Mammary epithelial cell (primary cell): ENCODE measurements around the gene GRID2.

Experiments used
- EZH2 ChIP-seq: IDR thresholded peaks from 2 replicates; pipeline ENCODE4 v1.6.1; 2012; ENCODE audit warnings: low read length, inconsistent platforms, borderline replicate concordance
- TF ChIP-seq, protein P1 (sequence below), 2 donors: IDR thresholded peaks in 1 of 2; conservative IDR thresholded peaks in 1 of 2; 2 replicates each; pipeline ENCODE4 v1.5.1; 2011 to 2012; ENCODE audit warnings: inconsistent platforms in 2 of 2, low read length in 2 of 2, mild to moderate bottlenecking in 2 of 2, control low read depth in 1 of 2, low read depth in 1 of 2; ENCODE audit not compliant: insufficient read depth in 1 of 2; ENCODE audit errors: extremely low read depth in 1 of 2

DNA sequence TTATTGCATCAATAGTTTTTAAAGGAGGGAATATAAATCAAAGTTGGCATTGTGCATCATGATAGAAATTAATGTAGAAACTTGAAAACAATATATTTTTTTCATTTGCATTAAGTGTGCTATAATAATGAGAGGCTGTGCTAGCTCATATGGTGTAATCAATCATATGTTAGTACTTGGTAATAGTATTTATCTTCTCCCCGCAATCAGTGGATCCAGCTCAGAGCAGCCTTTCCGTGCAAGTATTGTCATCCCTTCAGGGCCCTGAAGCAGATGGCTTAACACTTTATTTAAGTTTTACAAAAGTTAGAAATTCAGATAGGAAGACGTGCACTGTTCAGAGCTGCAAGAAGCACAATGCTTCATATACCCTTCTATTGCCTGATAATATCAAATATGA is 908.5 kb downstream of the GRID2 start:
- TF ChIP-seq, protein P1, sequence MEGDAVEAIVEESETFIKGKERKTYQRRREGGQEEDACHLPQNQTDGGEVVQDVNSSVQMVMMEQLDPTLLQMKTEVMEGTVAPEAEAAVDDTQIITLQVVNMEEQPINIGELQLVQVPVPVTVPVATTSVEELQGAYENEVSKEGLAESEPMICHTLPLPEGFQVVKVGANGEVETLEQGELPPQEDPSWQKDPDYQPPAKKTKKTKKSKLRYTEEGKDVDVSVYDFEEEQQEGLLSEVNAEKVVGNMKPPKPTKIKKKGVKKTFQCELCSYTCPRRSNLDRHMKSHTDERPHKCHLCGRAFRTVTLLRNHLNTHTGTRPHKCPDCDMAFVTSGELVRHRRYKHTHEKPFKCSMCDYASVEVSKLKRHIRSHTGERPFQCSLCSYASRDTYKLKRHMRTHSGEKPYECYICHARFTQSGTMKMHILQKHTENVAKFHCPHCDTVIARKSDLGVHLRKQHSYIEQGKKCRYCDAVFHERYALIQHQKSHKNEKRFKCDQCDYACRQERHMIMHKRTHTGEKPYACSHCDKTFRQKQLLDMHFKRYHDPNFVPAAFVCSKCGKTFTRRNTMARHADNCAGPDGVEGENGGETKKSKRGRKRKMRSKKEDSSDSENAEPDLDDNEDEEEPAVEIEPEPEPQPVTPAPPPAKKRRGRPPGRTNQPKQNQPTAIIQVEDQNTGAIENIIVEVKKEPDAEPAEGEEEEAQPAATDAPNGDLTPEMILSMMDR (conservative IDR thresholded peaks at IDR 0.05 in 1 of 2, IDR thresholded peaks at IDR 0.05 in 1 of 2; ENCODE audit: extremely low read depth in 1 of 2, insufficient read depth in 1 of 2, low read depth in 1 of 2, low read length in 2 of 2): no peak
- no peak for TF ChIP-seq EZH2
